Sciatic nerve (tissue), 2 donors: Measurements from ENCODE around the gene ALDH9A1. TPM values are rescaled to one million over a fixed set of nuclear protein-coding genes. Genes with fewer than 3 reads are reported as not detected.
"Not testable (repeated sequence)": the region's sequence is repeated elsewhere in the genome, so short reads cannot be mapped to it uniquely, and the experiment has no call there.

Source experiments
- ATAC-seq: fragments of 200-7000 bp; cut with Tn5 transposase; one replicate; pipeline ENCODE4 v1.9.1; 2020; ENCODE audit warnings: mild to moderate bottlenecking, moderate library complexity
- DNase-seq: peaks from one replicate; pipeline ENCODE4 v3.0.0-alpha.2; 2020; ENCODE audit warnings: low spot score
- intact Hi-C: fragments of 100-400 bp; cut with DNase I; formaldehyde crosslinking; loops from one replicate; pipeline ENCODE4 v1.14.2; 2022
- total RNA-seq: library from RNA; stranded (reverse); fragmentation: NEBNext Ultra II Directional; extraction: Animal tissue kit (Norgen Biotek cat#: 25700); gene quantifications from one replicate; pipeline ENCODE4 v1.2.1, GENCODE V29; 2021
- donor health status: DM: no; HTN: no; CAD: no.
- donor health status: DM: no; HTN: no; CAD: no.

The ALDH9A1 gene
- total RNA-seq, 1 donor from 2014 or later: 61.1 TPM

DNA sequence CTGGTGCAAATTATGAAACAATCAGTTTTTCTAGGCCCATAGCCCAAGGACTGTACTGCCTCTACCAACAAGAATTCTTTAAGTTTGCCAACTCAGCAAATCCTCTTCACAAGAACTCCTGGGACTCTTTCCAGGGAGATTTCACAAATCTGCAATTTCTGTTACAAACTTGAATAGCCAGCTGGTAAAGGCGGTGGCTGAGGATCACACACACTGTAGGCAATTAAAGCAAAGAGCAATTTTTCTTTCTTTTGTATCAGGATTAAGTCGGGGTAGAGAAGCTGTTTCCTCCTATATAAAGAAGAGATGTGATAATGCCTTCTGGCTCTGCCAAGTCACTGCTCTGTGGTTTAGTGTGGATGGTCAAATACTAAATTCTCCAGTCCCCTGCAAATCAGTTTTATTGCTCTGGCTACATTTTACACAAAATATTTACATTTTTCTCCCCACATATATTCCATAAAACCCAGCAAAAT lies 1.7 kb downstream of the ALDH9A1 start:
- intact Hi-C loops: no loop called here
- ATAC-seq: peak; percentile 87
- DNase-seq: no peak

DNA sequence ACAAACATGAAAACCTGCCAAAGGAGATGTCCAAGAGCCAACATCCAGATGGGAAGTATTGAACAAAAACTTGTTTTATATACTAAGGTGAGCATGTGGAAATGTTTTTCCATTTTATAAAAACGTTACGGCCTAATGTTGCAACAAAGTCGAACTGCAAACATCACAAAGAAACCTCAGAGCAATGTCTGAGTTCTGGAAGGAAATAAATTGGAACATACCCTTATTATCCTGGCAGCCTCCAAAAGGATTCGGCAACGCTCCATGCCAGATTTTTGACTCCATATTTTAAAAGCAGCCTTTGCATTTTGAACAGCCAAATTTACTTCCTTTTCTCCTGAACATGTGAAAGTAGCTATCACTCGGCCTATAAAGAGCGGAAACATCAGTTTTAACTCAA lies 3.3 kb downstream of the ALDH9A1 start:
- DNase-seq (no peak), ATAC-seq (no peak)
- intact Hi-C loops: no loop called here

DNA sequence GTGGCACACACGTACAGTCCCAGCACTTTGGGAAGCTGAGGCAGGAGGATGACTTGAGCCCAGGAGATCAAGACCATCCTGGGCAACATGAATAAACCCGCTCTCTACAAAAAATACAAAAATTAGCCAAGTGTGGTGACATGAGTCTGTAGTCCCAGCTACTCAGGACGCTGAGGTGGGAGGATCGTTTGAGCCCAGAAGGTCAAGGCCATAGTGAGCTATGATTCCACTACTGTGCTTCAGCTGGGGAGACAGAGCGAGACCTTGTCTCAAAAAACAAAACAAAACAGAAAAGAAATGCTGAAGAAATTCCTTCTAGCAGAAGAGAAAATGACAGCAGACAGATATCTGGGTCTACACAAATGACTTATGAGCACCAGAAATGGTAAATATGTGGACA lies 10.3 kb downstream of the ALDH9A1 start:
- intact Hi-C loops: no loop called here
- ATAC-seq (no peak), DNase-seq (no peak)

DNA sequence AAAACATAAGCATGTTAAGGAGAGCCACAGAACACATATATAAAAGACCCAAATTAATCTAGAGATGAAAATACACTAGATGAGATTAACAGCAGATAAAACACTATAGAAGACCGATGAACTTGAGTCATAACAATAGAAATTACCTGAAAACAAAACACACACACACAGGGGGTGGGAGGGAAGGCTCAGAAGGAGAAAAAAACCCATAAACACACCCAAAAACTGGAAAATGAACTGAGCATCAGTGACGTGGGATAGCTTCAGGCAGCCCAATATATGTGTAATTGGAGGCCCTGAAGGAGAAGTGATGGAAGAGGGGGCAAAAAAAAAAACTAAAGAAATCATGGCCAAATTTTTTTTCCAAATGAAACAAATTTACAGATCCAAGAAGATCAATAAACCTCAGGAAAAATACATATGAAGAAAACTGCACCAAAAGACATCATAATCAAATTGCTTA lies 11.4 kb downstream of the ALDH9A1 start:
- intact Hi-C loops: no loop called here
- ATAC-seq (no peak), DNase-seq (no peak)

DNA sequence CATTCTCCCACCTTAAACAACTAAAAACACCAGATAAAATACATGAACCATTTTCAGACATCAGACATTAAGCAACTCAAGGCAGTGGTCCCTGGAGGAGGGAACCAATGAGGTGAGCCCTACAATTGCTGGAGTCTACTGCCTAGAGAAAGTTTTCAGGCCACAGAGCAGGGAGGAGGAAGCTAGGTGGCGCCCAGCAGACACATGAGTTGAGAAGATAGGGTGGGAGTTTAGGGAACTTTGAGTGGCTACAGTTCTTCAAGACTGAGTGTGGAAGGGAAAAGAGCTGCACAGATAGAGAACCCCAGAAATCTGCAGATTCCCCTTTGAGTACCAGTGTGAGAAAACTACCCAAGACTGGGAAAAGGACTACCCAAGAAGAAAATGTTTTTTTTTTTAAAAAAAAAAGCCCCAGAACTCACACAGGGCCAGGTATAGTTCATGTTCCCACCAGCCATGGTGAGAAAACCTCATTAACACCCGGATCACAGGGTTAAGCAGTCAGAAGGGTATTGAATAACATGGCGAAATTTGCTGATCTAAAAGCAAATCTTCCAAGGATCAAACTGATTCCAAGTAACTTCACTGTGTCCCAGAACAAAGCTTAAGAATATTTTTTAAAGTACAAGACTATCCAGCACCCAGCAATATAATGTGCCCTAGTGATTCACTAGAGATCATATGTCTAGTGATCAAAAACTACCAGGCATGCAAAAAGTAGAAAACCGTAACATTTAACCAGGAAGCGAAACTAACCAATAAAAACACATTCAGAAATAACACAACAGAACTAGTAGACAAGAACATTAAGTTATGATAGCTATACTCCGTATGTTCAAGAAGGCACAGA lies 12.0 kb downstream of the ALDH9A1 start:
- no peak for DNase-seq
- intact Hi-C loops: no loop called here
- no peak for ATAC-seq

DNA sequence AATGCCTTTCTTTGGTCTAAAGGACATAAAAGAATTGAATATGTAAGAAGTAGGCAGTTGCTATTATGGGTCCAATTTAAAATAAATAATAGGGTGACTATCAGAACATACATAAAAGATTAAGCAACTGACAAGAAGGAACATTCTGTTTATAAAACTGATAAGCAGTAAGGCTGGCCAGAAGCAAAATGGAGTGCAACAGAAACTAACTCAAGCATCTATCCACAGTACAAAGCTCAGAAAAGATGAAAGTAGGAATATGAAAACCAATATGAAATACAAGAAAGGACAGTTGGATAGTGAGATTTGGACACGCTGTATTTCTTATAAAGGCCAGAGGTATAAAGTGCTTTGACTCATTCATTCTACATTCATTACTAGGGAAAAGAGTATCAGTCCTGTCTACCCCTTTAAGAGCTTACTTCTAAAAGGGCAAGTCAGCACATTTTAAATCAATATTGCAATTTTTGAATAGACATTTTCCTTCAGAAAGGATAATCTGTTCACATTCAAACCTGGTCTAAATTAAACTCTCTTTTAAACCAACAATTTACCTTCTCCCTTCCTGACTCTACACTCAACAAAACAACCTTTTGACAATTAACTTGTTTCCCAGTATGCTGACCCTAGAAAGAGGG lies 14.4 kb downstream of the ALDH9A1 start:
- DNase-seq: no peak
- intact Hi-C loops: no loop called here

DNA sequence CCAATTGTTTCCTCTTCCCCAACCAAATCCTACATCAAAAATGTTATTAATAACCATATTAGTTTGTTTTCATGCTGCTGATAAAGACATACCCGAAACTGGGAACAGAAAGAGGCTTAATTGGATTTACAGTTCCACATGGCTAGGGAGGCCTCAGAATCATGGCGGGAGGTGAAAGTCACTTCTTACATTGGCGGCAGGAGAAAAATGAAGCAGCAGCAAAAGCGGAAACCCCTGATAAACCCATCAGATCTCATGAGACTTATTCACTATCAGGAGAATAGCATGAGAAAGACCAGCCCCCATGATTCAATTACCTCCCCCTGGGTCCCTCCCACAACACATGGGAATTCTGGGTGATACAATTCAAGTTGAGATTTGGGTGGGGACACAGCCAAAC lies 17.6 kb downstream of the ALDH9A1 start:
- ATAC-seq, intact Hi-C loops, DNase-seq: not testable (repeated sequence)

More for the DNA sequence above, 14.4 kb downstream of the ALDH9A1 start:
- no peak for ATAC-seq

DNA sequence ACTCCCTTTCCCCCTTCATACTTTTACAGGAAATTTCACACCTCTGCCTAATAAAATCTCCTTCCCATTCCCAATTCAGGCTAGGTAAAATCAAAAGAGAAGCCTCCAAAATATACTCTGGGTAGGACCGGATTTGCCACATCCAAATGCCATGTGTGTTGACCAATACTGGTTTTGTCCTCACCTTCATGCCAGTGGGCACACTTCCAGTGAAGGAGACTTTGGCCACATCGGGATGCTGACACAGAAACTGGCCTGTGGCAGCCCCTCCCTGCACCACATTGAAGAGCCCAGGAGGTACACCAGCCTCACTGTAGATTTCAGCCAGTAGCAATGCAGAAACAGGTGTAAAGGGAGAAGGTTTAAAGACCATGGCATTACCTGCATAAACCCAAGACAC lies 18.1 kb downstream of the ALDH9A1 start:
- ATAC-seq: no peak
- no peak for DNase-seq
- intact Hi-C loops: no loop called here

DNA sequence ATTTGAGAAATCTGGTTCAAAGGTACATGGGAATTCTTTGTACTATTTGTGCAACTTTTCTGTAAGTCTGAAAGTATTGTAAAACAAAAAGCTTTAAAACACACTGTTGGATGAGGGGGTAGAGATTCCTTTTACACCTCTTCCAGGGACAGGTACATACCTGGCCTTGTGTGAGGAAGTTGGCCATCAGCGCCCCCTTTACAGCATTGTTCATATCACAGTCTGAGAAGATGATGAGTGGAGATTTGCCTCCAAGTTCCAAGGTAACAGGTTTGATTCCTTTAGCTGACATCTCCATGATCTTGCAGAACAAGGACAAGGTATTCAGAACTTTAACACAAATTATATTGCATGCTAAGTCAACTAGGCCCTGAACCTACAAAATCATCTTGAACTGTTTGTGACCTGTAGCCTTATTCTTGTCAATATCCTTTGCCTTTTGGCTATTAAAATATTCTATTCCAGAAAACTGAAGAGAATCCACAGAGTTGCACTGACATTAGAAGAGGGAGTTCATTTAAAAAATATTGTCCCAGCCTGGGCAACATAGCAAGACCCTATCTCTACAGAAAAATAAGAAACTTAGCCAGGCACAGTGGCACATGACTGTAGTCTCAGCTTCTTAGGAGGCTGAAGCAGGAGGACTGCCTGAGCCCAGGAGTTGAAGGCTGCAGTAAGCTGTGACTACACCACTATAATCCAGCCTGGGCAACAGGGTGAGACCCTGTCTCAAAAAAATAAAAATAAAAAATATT lies 18.9 kb downstream of the ALDH9A1 start:
- DNase-seq (no peak), ATAC-seq (no peak)
- intact Hi-C loops: no loop called here

DNA sequence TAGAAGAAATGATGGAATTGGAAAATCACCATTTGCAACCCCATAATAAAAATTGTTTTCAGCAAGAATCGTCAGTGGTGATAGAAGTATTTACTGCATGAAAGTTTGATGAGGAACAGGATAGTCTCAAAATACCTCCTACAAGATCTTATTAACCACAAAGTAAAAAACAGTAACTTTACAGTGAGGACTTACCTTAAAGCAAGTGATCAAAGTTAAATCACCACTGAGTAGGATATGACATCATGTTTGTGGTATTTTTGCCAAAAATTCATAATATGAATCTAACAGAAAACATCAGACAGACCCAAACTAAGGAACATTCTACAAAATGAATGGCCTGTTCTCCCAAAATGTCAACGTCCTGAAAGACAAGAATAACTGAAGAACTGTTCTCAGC lies 19.9 kb downstream of the ALDH9A1 start:
- ATAC-seq (no peak), DNase-seq (no peak)
- intact Hi-C loops: no loop called here

DNA sequence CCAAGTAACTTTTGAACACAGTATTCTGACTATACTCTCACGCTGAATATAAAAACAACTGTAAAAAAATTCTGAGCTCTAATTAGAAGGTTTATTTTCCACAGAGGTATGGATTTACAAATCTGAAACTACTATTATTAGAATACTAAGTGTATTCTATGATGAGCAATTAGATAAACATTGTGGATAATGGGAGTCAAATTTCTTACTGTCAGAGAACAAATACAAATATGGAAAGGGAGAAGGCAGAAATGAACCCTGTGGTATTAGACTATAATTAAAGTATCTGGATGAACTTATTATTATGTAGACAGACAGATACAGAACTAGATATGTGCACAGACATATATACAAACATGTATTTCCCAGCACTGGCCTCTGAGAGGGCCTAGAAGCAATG lies 22.6 kb downstream of the ALDH9A1 start:
- DNase-seq (no peak), ATAC-seq (no peak)
- intact Hi-C loops: no loop called here

DNA sequence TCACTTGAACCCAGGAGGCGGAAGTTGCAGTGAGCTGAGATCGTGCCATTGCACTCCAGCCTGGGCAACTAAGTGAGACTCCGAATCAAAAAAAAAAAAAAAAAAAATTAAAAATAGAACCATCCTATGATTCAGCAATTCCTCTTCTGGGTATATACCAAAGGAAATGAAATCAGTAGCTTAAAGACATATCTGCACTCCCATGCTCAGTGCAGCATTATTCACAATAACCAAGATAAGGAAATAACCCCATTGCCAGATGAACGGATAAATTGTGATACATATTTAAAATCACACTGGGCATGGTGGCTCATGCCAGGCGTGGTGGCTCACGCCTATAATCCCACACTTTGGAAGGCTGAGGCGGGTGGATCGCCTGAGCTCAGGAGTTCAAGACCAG lies 23.8 kb downstream of the ALDH9A1 start:
- intact Hi-C loops: no loop called here
- DNase-seq (no peak), ATAC-seq (no peak)

DNA sequence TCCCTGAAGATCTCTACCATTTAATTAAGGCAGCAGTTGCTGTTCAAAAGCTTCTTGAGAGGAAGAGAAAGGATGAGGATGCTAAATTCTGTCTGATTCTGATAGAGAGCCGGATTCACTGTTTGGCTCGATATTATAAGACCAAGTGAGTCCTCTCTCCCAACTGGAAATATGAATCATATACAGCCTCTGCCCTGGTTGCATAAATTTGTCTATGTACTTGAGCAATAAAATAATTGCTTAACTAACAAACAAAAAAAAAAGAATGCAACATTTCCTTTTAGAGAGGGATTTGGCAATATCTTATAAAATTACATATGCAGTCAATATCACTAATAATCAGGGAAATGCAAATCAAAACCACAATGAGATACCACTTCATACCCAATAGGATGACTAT lies 26.8 kb downstream of the ALDH9A1 start:
- DNase-seq: no peak
- intact Hi-C loops: no loop called here
- no peak for ATAC-seq

DNA sequence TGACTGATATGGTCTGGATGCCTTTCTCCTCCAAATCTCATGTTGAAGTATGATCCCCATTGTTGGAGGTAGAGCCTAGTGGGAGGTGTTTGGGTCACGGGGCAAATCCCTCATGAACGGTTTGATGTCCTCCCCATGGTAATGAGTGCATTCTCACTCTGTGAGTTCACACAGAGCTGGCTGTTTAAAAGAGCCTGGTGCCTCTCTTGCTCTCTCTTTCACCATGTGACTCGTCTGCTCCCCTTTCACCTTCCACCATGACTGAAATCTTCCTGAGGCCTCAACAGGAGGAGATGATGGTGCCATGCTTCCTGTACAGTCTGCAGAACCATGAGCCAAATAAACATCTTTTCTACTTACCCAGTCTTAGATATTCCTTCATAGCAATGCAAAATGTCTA lies 30.2 kb downstream of the ALDH9A1 start:
- no peak for DNase-seq
- no peak for ATAC-seq
- intact Hi-C loops: no loop called here

DNA sequence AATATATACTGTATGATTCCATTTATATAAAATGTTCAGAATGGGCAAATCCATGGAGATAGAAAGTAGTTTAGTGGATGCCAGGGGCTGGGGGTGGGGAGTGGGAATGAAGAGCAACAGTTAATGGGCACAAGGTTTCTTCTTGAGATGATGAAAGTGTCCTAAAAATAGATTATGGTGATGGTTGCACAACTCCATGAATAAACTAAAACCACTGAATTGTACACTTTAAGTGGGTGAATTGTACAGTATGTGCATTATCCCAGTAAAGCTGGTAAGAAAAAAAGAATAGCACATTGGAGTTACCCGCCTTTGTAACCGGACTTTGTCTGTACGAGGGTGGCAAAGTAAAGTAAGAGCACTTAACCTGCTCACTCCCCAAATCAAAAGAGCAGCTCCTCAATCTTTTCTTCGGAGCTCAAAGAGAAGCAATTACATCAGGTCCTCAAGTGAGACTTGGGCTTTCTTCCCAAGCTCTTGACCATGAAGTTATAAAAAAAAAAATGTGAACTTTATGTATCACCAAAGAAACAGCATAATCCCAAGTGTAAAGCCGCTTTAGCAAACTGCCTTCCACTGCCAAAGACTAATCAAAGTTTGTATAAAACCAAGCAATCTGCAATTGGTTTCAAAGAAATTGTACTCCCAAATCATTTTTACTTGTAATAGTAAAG lies 32.1 kb downstream of the ALDH9A1 start:
- intact Hi-C loops: no loop called here
- DNase-seq: no peak
- no peak for ATAC-seq

DNA sequence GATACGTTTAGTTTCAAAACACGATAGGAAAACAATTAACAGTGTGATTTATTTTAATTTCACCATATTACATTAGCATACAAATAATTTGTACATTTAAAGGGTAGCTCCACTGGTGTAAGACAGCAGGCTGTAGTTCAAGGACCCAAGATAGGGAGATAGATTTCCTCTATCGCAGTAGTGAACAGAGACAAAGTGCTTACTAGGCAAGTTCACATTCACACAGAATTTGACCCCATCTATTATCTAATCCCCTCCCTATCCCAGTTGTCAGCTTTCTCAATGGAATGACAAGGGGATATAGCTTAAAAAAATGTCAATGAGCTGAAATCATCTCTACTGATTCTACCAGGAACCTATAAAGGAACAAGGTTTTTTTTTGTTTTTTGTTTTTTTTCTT lies 36.2 kb downstream of the ALDH9A1 start:
- ATAC-seq (no peak), DNase-seq (no peak)
- intact Hi-C loops: no loop called here

DNA sequence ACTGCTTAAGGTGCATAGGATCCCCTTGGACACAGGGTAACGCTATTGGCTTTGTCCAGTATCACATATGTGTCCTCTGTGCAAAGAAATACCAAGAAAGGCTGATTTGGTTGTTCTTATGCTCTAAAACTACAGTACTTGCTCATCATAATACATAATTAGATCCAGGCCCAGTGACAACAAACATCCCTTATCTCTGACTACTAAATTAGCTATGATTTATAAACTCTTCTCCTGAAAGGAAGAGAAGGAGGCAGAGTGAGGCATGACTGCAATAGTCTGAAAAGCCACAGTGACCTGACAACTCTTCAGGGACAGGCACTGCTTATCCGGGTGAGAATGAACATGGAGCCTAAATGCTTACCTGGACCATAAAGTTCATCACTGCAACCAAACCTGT lies 36.7 kb downstream of the ALDH9A1 start:
- intact Hi-C loops: no loop called here
- DNase-seq (no peak), ATAC-seq (no peak)

DNA sequence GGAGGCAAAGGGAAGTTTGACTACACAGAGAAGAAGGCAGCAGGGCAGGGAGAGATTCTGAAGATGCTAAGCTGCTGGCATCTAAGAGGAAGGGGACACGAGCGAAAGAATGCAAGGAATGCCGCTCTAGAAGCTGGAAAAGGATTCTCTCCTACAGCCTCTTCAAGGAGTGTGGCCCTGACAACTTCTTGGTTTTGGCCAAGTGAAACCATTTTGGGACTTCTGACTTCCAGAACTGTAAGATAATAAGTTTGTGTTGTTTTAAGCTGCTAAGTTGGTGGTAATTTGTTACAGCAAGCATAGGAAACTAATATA lies 38.8 kb downstream of the ALDH9A1 start:
- no peak for ATAC-seq
- intact Hi-C loops: no loop called here
- DNase-seq: no peak

DNA sequence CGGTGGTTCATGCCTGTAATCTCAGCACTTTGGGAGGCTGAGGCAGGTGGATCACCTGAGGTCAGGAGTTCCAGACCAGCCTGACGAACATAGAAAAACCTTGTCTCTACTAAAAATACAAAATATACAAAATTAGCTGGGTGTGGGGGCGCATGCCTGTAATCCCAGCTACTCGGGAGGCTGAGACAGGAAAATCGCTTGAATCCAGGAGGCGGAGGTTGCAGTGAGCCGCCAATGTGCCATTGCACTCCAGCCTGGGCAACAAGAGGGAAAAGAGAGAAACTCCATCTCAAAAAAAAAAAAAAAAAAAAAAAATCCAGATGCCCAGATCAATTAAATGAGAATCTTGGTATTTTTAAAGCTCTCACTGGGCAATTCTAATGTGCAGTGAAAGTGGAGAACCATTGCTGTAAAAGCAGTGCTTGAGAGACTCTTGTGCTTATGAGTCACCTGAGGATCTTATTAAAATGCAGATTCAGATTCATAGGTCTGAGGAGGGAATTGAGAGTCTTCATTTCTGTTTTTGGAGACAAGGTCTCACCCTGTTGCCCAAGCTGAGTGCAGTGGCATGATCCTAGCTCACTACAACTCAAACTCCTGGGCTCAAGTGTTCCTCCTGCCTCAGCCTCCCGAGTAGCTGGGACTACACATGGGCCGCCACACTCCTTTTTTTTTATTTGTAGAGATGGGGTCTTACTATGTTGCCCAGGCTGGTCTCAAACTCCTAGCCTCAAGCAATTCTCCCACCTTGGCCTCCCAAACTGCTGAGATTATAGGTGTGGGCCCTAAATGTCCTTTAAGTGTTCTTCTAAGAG lies 39.4 kb downstream of the ALDH9A1 start:
- DNase-seq, ATAC-seq, intact Hi-C loops: not testable (repeated sequence)
